Nephron (organoid): ENCODE data around the gene PDGFA.

Experiments
- H3K27ac Mint-ChIP-seq, 3 experiments: 2 replicates each; pipeline ENCODE4 v1.8.0; 2020; ENCODE audit warnings: mixed read lengths in 3 of 3, mild to moderate bottlenecking in 2 of 3, moderate library complexity in 1 of 3
- H3K27me3 Mint-ChIP-seq: 2 replicates; pipeline ENCODE4 v1.8.0; 2021; ENCODE audit warnings: low read depth, mild to moderate bottlenecking, moderate library complexity, mixed read lengths
- H3K36me3 Mint-ChIP-seq: 2 replicates; pipeline ENCODE4 v1.8.0; 2020; ENCODE audit warnings: low read depth, mixed read lengths
- H3K4me1 Mint-ChIP-seq: 2 replicates; pipeline ENCODE4 v1.8.0; 2020; ENCODE audit warnings: mixed read lengths
- H3K4me3 Mint-ChIP-seq, 3 experiments: 2 replicates each; pipeline ENCODE4 v1.8.0; 2020; ENCODE audit warnings: mild to moderate bottlenecking in 3 of 3, mixed read lengths in 3 of 3, moderate library complexity in 2 of 3
- H3K9me3 Mint-ChIP-seq: 2 replicates; pipeline ENCODE4 v1.8.0; 2020; ENCODE audit warnings: mixed read lengths
- TF ChIP-seq, protein P1 (sequence below), 3 experiments: fragments of 200-600 bp; sonication (generic); IDR thresholded peaks; one replicate each; pipeline ENCODE4 v1.5.0; 2021; ENCODE audit warnings: antibody characterized with exemption in 3 of 3; ENCODE audit not compliant: unreplicated experiment in 3 of 3

The PDGFA gene

DNA sequence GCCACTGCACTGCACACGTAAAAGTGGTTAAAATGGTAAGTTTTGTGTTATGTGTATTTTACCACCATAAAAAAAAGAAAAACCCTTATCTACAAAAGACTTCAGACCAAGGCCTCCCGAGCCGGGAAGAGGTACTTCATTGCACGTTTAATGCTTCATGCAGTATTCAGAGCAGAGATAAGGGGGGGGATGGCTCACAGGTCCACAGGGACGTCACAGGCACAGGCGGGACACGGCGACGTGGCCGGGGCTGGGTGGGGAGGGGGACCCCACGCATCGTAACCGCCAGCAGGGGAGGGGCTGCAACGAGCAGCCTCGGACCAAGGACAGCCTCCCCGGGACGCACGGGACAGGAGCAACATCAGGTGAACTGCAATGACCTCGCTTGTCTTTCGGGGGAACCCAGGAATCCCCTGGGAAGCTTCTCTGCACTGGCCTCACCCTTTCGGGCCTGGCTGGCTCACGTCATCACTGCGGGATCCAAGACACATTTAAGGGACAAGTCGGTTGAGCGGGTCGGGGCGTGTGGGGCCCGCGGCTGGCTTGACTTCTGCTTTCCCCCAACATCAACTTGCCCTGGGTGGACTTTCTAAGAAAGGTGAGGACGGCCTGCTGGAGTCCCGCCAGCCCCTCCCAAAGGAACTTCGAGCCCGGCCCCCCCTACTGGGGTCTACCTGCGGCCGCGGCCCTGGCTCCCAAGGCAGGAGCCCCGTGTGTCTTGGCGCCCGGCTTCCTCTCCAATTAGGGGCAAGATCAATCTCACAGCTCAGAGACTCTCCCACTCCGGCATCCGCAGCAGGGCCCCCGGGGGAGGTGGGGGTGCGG lies 29.6 kb upstream of the PDGFA start:
- no peaks in the 10 kb centered on the region for H3K4me1 Mint-ChIP-seq
- peaks cover 3% of the 10 kb centered on the region for H3K9me3 Mint-ChIP-seq
- peak overlapping the region; percentile 42 to 67 (median 64) for H3K27ac Mint-ChIP-seq
- no peak overlapping the region for H3K4me3 Mint-ChIP-seq
- no peaks in the 10 kb centered on the region for H3K27me3 Mint-ChIP-seq
- H3K36me3 Mint-ChIP-seq: peaks cover 10% of the 10 kb centered on the region
- TF ChIP-seq, protein P1, sequence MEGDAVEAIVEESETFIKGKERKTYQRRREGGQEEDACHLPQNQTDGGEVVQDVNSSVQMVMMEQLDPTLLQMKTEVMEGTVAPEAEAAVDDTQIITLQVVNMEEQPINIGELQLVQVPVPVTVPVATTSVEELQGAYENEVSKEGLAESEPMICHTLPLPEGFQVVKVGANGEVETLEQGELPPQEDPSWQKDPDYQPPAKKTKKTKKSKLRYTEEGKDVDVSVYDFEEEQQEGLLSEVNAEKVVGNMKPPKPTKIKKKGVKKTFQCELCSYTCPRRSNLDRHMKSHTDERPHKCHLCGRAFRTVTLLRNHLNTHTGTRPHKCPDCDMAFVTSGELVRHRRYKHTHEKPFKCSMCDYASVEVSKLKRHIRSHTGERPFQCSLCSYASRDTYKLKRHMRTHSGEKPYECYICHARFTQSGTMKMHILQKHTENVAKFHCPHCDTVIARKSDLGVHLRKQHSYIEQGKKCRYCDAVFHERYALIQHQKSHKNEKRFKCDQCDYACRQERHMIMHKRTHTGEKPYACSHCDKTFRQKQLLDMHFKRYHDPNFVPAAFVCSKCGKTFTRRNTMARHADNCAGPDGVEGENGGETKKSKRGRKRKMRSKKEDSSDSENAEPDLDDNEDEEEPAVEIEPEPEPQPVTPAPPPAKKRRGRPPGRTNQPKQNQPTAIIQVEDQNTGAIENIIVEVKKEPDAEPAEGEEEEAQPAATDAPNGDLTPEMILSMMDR (IDR thresholded peaks at IDR 0.05; ENCODE audit: unreplicated experiment in 3 of 3): no peak

DNA sequence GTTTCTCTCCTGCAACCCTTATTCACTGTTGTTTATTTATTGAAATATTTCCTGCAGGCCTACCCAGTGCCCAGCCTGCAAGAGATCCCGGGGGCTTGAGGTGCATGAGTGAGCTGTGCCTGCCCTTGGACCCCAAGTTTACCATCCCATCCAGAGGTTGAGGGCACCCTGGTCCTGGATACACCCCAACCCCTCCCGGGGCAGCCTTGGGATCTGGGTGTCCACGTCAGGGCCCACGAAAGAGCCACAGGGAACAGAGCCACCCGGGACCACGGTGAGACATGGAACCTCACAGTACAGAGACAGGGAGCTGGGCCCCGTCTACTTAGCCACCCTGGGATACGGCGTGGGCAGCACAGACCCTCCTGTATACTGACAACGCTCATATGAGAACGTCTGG lies 28.8 kb upstream of the PDGFA start:
- Mint-ChIP-seq H3K27ac (peak overlapping the region; percentile 42 to 67 (median 64)), H3K4me3 (no peak overlapping the region), H3K36me3 (peaks cover 10% of the 10 kb centered on the region), H3K9me3 (peaks cover 5% of the 10 kb centered on the region), H3K4me1 (no peaks in the 10 kb centered on the region), H3K27me3 (no peaks in the 10 kb centered on the region)
- TF ChIP-seq, protein P1 (IDR thresholded peaks at IDR 0.05; ENCODE audit: unreplicated experiment in 3 of 3): no peak

GRCh38 chr7:545470-545869 lies 25.8 kb upstream of the PDGFA start:
- H3K27ac Mint-ChIP-seq: no peak overlapping the region
- peaks cover 8% of the 10 kb centered on the region for H3K27me3 Mint-ChIP-seq
- peaks cover 6% of the 10 kb centered on the region for H3K4me1 Mint-ChIP-seq
- H3K9me3 Mint-ChIP-seq: peaks cover 5% of the 10 kb centered on the region
- H3K4me3 Mint-ChIP-seq: no peak overlapping the region
- peaks cover 10% of the 10 kb centered on the region for H3K36me3 Mint-ChIP-seq
- TF ChIP-seq, protein P1 (IDR thresholded peaks at IDR 0.05; ENCODE audit: unreplicated experiment in 3 of 3): no peak

GRCh38 chr7:544338-545221 lies 24.9 kb upstream of the PDGFA start:
- no peak overlapping the region for H3K4me3 Mint-ChIP-seq
- TF ChIP-seq, protein P1 (IDR thresholded peaks at IDR 0.05; ENCODE audit: unreplicated experiment in 3 of 3): no peak
- H3K27me3 Mint-ChIP-seq: peaks cover 8% of the 10 kb centered on the region
- no peak overlapping the region for H3K27ac Mint-ChIP-seq
- H3K9me3 Mint-ChIP-seq: peaks cover 5% of the 10 kb centered on the region
- H3K36me3 Mint-ChIP-seq: peaks cover 10% of the 10 kb centered on the region
- H3K4me1 Mint-ChIP-seq: peaks cover 11% of the 10 kb centered on the region

- peaks cover 11% of the 10 kb centered on the region for H3K4me1 Mint-ChIP-seq
- TF ChIP-seq, protein P1 (IDR thresholded peaks at IDR 0.05; ENCODE audit: unreplicated experiment in 3 of 3): no peak
- peaks cover 7% of the 10 kb centered on the region for H3K36me3 Mint-ChIP-seq
- H3K27ac Mint-ChIP-seq: no peak overlapping the region
- H3K9me3 Mint-ChIP-seq: peaks cover 5% of the 10 kb centered on the region
- H3K4me3 Mint-ChIP-seq: no peak overlapping the region
- peaks cover 8% of the 10 kb centered on the region for H3K27me3 Mint-ChIP-seq
These were observed 24.1 kb upstream of the PDGFA start for GRCh38 chr7:543501-544337.
